Nephron (organoid): Measurements from ENCODE around the gene NEDD4L.

Experiments used
- H3K27ac Mint-ChIP-seq, 3 experiments: 2 replicates each; pipeline ENCODE4 v1.8.0; 2020; ENCODE audit warnings: mixed read lengths in 3 of 3, mild to moderate bottlenecking in 2 of 3, moderate library complexity in 1 of 3
- H3K27me3 Mint-ChIP-seq: 2 replicates; pipeline ENCODE4 v1.8.0; 2021; ENCODE audit warnings: low read depth, mild to moderate bottlenecking, moderate library complexity, mixed read lengths
- H3K36me3 Mint-ChIP-seq: 2 replicates; pipeline ENCODE4 v1.8.0; 2020; ENCODE audit warnings: low read depth, mixed read lengths
- H3K4me1 Mint-ChIP-seq: 2 replicates; pipeline ENCODE4 v1.8.0; 2020; ENCODE audit warnings: mixed read lengths
- H3K4me3 Mint-ChIP-seq, 3 experiments: 2 replicates each; pipeline ENCODE4 v1.8.0; 2020; ENCODE audit warnings: mild to moderate bottlenecking in 3 of 3, mixed read lengths in 3 of 3, moderate library complexity in 2 of 3
- H3K9me3 Mint-ChIP-seq: 2 replicates; pipeline ENCODE4 v1.8.0; 2020; ENCODE audit warnings: mixed read lengths
- TF ChIP-seq, protein P1 (sequence below), 3 experiments: fragments of 200-600 bp; sonication (generic); IDR thresholded peaks; one replicate each; pipeline ENCODE4 v1.5.0; 2021; ENCODE audit warnings: antibody characterized with exemption in 3 of 3; ENCODE audit not compliant: unreplicated experiment in 3 of 3

NEDD4L gene

DNA sequence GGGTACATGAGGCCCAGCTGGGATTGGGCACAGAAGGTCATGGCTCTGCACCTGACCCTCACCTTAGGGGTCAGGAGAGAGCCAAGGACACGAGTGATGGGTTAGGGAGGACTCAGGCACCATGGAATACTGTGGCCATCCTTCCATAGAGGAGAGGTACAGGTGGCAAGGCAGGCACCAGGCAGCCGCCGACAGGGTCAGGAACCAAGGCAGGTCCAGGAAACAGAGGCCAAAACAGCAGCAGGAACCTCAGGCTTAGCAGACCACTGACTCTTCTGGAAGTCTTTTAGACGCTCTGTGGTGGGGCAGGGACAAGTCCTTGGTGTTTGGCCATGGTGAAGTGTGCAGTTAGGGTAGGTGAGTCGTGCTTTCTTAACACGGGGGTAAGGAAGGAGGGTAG lies 128.0 kb downstream of the NEDD4L start:
- H3K36me3 Mint-ChIP-seq: peaks cover 27% of the 10 kb centered on the region
- TF ChIP-seq, protein P1, sequence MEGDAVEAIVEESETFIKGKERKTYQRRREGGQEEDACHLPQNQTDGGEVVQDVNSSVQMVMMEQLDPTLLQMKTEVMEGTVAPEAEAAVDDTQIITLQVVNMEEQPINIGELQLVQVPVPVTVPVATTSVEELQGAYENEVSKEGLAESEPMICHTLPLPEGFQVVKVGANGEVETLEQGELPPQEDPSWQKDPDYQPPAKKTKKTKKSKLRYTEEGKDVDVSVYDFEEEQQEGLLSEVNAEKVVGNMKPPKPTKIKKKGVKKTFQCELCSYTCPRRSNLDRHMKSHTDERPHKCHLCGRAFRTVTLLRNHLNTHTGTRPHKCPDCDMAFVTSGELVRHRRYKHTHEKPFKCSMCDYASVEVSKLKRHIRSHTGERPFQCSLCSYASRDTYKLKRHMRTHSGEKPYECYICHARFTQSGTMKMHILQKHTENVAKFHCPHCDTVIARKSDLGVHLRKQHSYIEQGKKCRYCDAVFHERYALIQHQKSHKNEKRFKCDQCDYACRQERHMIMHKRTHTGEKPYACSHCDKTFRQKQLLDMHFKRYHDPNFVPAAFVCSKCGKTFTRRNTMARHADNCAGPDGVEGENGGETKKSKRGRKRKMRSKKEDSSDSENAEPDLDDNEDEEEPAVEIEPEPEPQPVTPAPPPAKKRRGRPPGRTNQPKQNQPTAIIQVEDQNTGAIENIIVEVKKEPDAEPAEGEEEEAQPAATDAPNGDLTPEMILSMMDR (IDR thresholded peaks at IDR 0.05; ENCODE audit: unreplicated experiment in 3 of 3): no peak
- no peak overlapping the region for H3K27ac Mint-ChIP-seq
- no peaks in the 10 kb centered on the region for H3K27me3 Mint-ChIP-seq
- H3K4me1 Mint-ChIP-seq: peaks cover 14% of the 10 kb centered on the region
- H3K4me3 Mint-ChIP-seq: no peak overlapping the region
- no peaks in the 10 kb centered on the region for H3K9me3 Mint-ChIP-seq

DNA sequence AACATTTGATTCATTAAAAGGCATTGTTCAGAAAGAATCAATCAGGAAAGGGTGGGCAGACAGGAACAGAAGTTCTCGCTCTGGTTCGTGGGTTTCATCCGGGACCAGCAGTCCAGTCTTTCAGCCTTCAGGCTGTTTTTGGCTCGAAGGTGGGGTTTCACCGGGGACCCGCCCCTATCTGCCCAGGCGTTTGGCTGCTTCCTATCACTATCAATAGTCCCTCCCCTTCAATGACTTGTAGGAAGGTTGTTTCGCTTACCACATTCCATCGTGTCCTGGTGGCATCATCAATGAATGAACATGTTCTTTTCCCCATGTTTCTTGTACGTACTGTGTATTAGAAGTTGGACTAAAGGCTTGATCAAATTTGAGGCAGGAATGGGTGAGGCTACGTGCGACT lies 130.3 kb downstream of the NEDD4L start:
- Mint-ChIP-seq H3K4me1 (peaks cover 35% of the 10 kb centered on the region), H3K27me3 (no peaks in the 10 kb centered on the region), H3K27ac (no peak overlapping the region), H3K36me3 (peaks cover 19% of the 10 kb centered on the region), H3K4me3 (no peak overlapping the region), H3K9me3 (no peaks in the 10 kb centered on the region)
- TF ChIP-seq, protein P1 (IDR thresholded peaks at IDR 0.05; ENCODE audit: unreplicated experiment in 3 of 3): no peak

DNA sequence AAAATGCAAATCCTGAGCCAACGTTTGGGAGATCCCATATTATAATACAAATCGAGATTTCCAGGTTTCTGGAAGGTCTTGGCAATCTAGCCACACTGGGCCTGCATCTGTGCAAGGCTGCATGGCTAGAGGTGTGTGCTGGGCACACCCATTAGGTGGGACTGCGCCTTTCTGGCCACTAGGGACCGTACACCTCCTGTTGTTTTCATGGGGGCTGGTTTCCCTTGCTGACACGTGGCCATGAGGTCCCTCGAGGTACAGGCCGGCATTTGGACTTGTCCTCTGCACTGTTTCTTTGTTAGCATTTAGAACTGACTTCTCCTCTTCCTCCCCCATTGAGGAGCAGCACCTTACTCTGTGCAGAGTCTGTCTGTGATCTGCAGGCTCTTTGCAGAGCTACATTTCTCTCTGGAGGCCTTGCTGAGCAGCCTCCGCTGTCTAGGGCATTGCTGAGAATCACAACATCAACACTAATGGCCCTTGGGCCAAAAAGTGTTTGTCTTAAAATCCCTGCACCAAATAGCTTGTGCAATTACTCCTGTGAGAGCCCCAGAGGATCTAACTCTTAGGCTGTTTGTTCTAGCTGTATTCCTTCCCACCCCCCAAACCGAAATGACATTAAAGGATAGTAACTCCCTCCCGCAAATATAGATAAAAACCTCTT lies 131.2 kb downstream of the NEDD4L start:
- Mint-ChIP-seq H3K36me3 (peaks cover 15% of the 10 kb centered on the region), H3K9me3 (no peaks in the 10 kb centered on the region), H3K4me1 (peaks cover 42% of the 10 kb centered on the region), H3K27me3 (no peaks in the 10 kb centered on the region), H3K4me3 (no peak overlapping the region), H3K27ac (peak overlapping the region; percentile 69 to 82 (median 79))
- TF ChIP-seq, protein P1 (IDR thresholded peaks at IDR 0.05; ENCODE audit: unreplicated experiment in 3 of 3): no peak

DNA sequence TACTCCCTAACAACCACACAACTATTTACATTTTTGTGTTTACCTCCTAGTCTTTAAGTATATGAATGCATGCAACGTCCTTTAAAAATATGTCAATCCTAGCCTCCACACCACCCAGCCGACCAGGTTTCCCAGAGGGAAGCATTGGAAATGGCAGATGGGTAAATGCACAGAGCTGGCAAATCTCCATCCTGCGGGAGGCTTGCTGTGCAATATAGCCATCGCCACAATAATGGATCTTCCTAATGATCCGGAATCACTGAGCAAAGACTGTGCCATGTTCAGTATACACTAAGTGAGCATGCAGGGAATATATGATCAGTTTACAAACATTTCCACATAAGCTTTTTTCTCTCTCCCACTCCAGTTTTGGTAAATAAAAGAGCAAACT lies 131.8 kb downstream of the NEDD4L start:
- peaks cover 47% of the 10 kb centered on the region for H3K4me1 Mint-ChIP-seq
- TF ChIP-seq, protein P1 (IDR thresholded peaks at IDR 0.05; ENCODE audit: unreplicated experiment in 3 of 3): no peak
- H3K9me3 Mint-ChIP-seq: no peaks in the 10 kb centered on the region
- H3K36me3 Mint-ChIP-seq: peaks cover 15% of the 10 kb centered on the region
- H3K4me3 Mint-ChIP-seq: no peak overlapping the region
- no peaks in the 10 kb centered on the region for H3K27me3 Mint-ChIP-seq
- H3K27ac Mint-ChIP-seq: peak overlapping the region; percentile 69 to 82 (median 79)

DNA sequence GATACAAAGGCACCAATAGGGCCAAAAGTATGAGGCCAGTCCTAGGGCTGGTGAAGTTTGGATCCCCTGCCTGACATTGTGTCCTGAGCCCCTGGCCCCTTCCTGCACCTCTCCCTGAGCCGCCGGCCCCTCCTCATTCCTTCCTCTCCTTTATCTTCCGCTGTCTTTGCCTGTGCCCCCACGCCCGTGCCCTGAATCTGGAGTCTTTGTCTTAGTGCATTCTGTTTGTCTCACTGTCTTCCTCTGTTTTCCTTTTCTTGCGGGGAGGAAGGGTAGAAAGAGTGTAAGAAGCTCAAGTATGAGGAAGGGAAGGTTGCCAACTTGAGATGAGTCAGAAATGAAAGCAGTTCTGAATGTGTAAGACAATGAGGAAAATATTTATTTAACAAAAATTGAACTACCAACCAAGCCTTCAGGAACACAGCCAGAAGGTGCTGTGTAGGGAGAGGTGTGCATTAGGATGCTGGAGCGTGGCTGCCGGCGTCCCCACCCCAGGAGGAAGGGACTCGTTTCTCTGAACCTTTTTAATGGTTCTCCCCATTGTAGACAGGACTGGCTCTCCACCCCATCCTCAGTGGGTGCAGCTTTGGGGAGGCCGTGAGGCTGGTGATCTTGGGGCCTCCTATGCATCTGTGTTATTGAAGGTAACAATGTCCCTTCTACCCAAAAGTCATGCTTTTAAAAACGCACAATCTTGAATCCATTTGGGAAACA lies 133.1 kb downstream of the NEDD4L start:
- peaks cover 55% of the 10 kb centered on the region for H3K4me1 Mint-ChIP-seq
- peak overlapping the region; percentile 79 to 87 (median 82) for H3K27ac Mint-ChIP-seq
- no peaks in the 10 kb centered on the region for H3K27me3 Mint-ChIP-seq
- H3K9me3 Mint-ChIP-seq: no peaks in the 10 kb centered on the region
- H3K4me3 Mint-ChIP-seq: peak overlapping the region in 1 of 3 experiments; percentile 33
- H3K36me3 Mint-ChIP-seq: peaks cover 7% of the 10 kb centered on the region
- TF ChIP-seq, protein P1 (IDR thresholded peaks at IDR 0.05; ENCODE audit: unreplicated experiment in 3 of 3): no peak
